Spleen (tissue), 7 donors: Measurements from ENCODE around the gene PTPN6.

Source experiments
- CTCF ChIP-seq, 11 experiments: fragments of 200-600 bp in 7 of 11; fragments of 450-650 bp in 4 of 11; sonication (generic) in 4 of 11; IDR thresholded peaks in 8 of 11; conservative IDR thresholded peaks in 3 of 11; 1 replicate in 7 of 11; 2 replicates in 4 of 11; pipeline versions ENCODE4 v1.4.0 to v1.8.0; 2016 to 2021; ENCODE audit warnings: antibody characterized with exemption in 11 of 11, inconsistent platforms in 4 of 11, mild to moderate bottlenecking in 1 of 11
- POLR2A ChIP-seq, 3 donors: fragments of 450-650 bp; IDR thresholded peaks; one replicate each; pipeline ENCODE4 v1.5.1; 2017; ENCODE audit warnings: antibody characterized with exemption in 3 of 3, mild to moderate bottlenecking in 1 of 3
- POLR2AphosphoS5 ChIP-seq, 3 donors: sonication (generic); formaldehyde crosslinking; IDR thresholded peaks; one replicate each; pipeline ENCODE4 v1.5.1; 2017; ENCODE audit warnings: antibody characterized with exemption in 3 of 3
- donor health status: DM: no; HTN: no; CAD: no; lungs with moderate emphysema.
- donor health status: DM: no; HTN: no; CAD: no.
- donor health status: DM: no; HTN: no; CAD: no.

- TF ChIP-seq POLR2A (IDR thresholded peaks at IDR 0.05): no peak
- peak in 1 of 11 experiments; percentile 7 for TF ChIP-seq CTCF (IDR thresholded peaks at IDR 0.05 in 8 of 11, conservative IDR thresholded peaks at IDR 0.05 in 3 of 11)
- TF ChIP-seq POLR2AphosphoS5 (IDR thresholded peaks at IDR 0.05): peak; percentile 23 to 51 (median 49)
Measured at GRCh38 chr12:6925540-6926279, 25.4 kb upstream of the PTPN6 start.
